Measurements from ENCODE around the gene GSTM2.

GSTM2 gene

DNA sequence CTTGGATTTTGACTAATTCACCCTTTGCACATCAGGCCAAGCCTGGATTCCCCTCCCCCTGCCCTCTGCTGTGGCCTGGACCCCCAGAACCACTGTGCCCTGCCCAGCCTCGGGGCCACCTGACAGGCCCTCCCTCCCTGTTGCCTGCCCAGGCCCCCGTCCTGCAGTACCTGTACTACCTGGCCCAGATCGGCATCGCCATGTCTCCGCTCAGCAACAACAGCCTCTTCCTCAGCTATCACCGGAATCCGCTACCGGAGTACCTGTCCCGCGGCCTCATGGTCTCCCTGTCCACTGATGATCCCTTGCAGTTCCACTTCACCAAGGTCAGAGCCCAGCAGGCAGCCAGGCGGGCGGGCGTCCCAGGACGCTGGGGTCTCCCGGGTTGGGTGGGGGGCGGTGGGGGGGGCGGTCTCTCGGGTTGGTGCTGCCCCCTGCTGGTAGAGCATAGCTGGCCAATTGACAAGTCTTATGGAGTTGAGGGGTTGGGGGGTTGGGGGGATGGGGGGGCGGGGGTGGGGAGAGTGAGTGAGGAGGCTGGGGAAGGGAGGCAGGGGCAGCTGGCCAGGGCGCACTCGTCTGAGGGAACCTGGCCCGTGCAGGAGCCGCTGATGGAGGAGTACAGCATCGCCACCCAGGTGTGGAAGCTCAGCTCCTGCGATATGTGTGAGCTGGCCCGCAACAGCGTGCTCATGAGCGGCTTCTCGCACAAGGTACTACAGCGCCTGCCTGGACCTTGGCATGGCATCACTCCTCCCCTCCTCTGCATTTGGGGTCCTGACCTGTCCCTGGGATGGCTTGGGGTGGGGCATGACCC, 37.6 kb upstream of the GSTM2 start:
- no peak for DNase-seq

DNA sequence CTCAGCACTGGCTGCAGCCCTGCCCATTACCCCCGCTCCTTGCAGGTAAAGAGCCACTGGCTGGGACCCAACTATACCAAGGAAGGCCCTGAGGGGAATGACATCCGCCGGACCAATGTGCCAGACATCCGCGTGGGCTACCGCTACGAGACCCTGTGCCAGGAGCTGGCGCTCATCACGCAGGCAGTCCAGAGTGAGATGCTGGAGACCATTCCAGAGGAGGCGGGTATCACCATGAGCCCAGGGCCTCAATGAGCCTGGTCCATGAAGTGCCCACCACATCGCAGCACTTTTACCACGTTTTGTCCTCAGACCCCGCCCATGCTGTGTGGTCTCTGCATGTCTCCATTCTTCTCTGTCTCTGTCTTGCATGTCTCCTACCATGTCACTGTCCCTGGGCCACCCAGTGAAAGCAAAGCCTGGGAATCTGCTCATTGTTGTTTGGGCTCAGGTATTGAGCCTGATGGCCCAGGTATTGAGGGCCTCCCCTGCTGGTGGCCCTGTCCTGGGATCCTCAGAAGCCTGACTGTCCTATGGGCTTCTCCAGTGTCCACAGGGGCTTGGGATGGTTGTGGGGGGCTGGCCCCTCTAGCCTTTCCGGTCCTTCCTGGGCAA, 36.9 kb upstream of the GSTM2 start:
- no peak for DNase-seq

DNA sequence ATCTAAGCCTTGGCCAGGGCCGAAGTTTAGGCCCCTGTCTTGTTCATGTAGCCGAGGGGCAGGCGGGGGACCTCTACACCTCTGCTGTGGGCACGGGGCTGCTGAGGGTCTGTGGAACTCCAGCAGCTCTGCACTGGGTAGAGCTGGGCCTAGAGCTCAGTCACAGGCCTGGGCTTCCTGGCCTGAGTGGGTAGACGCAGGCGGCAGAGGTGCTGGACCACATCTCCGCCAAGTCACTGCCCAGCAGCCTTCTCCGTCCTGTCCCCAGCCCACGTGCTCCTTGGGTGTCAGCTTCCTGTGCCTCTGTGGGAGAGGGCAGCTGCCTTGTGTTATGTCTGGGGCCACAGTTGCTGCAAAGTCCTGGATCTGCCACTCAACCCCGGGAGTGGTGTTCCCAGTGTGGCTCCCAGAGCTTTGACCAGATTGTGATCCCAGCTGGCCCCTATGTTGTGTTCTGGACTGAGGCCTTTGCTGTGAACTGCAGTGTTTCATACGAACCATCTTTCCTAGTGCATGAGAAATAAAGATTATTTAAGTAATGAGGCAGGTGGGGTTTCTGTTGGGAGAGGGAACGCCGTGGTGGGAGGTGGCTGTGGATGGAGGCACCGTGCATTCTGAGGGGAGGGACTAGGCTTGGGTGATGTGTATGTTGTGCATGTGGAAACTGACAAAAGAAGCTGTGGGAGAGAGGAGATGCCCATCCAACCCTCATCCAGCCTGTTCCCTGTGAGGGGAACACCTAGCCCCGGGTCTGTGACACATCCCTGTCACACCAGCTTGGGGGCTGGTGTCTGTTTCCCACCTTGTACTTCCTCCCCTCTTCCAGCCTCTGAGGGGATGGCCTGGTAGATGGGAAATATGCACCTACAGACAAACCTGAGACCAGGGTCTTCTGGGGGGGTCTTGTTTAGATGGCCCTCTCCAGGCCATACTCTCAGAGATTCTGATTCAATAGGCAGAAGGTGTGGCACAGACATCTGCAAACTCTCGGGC, 36.0 kb upstream of the GSTM2 start:
- no peak for DNase-seq

DNA sequence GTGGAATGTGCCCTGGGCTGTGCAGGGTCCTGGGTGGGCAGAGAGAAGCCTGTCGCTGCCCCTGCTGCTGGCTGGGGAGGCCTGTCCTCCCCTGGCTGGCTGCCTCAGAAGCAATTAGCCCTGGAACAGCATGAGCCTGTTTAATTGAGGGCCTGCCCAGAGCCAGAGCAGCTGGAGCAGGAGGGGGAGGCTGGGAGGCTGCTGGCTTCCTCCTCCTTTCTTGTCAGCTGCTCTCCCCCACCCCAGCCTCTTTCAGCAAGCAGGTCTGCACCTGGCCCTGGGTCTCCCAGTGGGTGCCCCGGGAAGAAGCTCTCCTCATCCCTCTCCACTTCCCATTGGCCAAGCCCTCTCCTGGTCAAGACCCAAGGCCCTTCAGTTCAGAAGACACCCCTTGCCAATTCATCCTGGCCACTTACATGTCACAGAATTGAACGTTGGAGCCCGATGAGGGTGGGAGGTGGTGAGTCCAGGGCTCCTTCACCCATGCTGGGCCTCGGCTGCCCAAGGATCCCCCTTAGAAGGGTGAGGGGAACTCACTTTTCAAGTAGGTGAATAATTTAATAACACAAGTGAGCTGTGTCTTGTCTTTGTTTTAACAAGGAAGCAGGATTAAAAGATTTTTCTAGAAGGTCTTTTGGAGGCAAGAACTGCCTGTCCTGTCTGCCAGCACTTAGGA, 35.0 kb upstream of the GSTM2 start:
- no peak for DNase-seq

DNA sequence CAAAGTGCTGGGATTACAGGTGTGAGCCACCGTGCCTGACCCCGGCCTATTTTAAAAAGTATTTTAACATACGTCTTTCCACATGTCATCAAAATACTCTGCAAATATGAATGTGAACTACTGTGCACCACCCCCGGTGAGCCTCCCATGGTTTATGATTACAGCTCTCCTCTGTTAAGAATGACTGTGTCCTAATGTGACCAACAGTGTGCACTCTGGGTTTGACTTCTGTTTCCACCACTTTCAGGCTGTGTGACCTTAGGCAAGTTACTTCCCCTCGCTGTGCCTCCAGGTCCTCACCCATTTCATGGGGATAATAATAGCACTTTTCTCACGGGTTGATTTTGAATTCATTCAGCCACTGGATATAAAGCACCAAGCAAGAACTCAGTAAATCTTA, 33.6 kb upstream of the GSTM2 start:
- DNase-seq: no peak

DNA sequence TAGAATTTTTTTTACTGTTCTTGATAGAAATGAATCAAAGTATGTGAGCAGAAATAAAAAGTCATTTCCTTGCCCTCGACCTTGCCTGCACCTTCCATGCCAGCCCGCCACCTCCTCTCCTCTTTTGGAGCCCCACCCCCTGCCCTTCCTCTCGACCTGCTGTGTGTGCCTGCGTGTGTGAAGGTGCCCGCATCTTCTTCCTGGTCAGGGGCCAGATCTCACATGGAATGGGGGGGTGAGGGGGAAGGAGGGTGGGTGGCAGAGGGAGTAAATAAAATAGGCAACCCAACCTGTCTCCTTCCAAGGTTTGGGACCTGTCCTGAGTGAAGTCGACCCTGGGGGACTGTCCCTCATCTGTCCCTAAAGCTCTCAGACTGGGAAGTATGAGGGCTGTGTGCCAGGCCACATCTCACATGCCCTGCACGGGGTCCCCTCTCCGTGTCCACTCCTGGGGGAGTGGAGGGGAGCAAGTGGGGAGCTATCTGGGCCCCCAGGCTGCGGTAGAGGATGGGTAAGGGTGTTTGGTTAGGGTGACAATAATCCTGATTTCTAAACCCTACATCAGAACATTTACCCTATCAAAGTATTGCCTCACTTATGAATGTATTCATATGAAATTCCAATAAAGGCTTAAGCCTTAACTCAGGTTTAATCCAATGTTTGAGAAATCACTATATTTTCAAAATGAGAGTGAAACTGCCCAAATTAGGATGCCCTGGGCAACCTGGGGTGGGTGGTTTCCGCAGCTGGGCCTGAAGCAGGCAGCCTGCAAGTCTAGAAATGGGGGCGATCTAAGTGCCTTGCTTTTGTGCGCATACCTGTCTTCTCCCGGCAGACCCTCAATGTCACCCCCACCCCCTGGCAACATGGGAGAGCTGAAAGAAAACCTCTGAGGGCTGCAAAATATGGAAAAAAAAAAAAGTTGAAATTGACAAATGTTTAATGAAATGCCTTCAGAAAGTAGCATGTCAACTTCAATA, 32.8 kb upstream of the GSTM2 start:
- DNase-seq: no peak

DNA sequence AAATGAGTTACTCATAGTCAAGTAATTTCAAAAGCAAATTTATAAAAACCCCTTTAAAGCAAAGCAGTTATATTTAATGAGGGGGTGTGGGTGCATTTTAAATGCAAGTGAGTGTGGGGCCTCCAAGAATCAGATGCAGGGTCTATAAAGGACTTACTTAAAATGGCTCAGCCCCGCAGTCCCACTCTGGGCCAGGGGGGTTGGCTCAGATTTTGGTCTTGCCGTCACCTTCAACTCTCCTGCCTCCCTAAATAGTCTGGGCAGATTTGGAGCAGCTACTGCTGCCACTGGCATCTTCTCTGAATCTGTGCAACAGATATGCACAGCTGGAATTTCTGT, 32.0 kb upstream of the GSTM2 start:
- DNase-seq: no peak

DNA sequence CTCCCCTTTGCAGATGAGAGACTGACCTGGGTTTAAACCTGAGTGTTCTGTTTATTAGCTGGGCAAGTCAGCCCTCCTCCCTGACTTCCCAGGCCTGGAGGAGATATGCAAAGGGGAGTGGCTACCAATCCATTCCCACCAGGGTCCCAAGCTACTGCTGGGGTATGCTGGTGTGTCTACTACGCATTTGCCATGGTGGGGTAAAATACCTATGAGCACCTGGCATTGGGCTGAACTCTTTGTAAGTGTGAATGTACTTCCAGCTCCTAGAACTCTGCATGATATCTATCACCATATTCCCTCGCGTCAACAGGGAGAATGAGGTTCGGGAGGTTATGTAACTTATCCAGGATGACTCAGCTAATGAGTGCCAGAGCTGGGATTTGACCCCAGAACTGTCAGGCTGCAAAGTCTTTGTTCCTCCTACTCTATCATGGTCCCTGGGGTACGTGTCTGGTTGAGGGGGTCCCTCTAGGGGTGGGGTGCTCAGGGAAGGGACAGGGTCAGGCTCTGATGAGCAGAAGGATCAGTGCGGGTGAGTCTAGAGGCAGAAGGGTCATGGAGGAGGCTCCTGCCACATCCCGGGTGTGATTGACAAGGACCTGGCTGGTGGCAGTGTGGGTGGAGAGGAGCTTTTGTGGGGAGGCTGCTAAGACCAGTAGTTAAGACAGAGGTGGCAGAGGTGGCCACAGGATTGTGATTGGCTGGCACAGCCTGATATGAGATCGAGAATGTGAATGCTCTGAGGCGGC, 31.5 kb upstream of the GSTM2 start:
- no peak for DNase-seq

DNA sequence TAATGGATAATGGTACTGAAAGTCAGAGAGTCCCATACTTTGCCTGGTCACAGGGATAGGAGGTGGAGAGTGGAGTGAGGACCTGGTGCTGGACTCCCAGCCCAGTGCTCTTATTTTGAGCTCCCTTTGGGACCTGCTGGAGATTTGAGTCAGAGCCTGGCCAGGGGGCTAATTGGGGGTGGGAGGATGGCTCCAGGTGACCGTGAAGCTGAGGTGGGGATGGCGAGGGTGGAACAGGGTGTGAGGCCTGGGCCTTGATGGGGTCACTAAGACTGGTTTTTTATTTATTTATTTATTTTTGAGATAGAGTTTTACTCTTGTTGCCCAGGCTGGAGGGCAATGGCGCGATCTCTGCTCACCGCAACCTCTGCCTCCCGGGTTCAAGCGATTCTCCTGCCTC, 30.4 kb upstream of the GSTM2 start:
- no peak for DNase-seq

DNA sequence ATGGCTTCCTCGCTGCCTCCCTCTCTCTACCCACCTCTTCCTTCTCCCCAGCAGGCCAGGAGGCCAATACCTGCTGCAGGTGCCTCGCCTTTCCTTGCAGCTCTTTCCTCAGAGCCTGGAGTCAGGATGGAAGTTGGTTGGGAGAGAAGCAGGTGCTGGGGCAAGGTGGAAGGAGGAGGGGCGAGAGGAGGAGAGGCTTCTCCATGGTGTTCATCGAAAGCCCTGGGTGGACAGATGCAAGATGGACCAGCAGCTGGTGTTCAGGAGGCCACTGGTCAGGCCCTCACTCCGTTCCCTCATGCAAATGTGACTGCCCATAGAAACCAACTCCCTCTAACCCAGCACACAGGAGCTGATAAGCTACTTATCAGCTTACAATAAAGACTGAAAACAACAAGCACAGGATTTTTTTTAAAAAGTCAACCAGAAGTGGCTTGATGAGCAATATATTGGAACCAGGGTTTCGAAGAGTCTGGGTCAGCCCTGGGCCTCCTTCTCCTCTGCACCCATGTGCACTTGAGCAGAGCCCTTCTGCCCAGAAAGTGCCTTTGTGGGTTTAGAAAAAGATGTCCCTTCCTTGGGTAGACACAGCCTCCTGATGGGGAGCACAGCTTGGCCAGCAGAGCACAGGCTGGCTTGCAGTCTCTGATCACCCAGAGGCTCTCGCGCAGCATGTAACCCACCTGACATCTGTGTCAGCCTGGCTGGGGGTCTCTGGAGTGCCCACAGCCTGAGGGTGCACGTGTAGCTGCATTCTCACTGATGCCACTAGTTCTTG, 28.6 kb upstream of the GSTM2 start:
- DNase-seq: no peak

DNA sequence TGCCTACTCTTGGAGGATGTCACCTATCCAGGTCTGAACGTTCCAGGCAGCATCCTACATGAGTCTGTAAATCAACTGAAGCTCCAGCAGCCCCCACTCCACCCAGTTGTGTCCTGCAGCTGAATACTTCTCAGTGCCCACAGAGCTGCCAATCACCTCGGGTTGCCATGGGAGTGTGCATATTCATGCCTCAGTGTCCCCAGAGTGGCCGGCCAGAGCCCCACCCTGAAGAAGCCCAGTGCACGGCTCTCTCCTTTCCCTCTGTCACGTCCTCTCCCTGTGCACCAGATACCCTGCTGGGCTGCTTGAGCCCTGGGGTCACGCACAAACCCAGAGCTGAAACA, 28.0 kb upstream of the GSTM2 start:
- DNase-seq: no peak

DNA sequence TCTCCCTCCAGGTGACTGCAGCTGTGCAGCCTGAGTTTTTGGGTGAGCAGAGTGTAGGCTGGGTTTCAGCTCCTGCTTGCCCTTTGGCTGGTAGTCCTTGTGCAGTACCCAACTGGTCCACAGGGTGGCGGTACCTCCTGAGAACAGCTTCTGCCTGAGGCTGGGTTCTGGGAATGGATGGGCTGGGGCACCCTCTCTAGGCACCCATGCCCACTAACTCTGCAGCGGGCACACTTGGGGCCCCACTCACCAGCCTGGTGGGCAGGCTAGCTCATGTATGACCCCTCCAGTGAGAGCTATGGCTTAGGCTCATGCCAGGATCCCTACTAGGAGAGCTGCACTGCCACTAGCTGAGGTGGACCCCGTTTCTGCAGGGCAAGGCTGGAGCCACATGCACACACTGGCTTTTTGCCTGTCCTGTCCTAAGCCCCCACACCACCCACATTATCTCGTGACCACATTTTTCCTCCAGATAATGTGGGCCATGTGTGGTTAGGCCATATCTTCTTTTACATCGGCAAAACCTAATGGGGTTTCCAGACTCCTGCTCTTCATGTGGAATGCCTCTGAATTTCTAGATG, 27.5 kb upstream of the GSTM2 start:
- DNase-seq: peak; percentile 93

DNA sequence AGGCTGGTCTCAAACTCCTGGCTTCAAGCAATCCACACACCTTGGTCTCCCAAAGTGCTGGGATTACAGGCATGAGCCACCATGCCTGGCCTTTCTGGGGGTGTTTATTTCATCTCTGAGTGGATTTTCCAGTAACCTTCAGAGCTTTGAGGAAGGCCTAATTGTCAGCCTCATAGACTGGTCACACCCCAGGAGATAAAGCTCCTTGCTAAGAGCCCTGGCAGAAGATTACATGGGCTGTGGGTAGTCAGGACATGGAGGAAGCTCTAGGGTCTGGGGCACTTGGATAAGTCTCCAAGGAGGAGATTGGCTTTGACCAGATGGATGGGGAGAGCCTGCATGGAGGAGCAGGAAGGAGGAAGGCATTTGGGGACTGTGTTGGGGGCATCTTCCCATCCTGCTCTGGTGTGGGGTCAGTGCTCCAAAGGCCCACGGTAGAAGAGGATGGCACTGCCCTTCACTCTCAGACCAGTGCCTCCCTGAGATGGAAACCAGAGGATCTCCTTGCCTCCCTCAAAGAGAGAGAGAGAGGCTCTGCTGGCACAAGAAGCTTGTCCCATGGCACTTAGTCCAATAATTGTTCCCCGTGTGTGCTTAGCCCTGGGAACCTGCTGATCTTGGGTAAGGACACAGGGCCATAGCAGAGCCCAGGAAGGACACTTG, 26.6 kb upstream of the GSTM2 start:
- DNase-seq: no peak

DNA sequence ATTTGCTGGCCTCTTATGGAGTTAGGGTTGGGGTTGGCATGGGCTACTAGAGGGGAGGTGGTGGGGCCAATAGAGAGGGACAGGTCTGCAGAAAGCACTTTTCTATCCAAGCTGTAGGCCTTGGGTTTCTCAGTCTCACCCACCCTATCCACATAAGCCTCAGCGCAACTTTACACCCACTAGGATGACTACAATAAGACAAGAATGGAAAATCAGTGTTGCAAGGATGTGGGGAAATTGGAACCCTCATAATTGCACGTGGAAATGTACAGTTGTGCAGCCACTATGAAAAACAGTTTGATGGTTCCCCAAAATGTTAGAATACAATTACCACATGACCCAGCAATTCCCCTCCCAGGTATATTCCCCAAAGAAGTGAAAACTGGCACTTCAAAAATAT, 26.0 kb upstream of the GSTM2 start:
- DNase-seq: no peak

DNA sequence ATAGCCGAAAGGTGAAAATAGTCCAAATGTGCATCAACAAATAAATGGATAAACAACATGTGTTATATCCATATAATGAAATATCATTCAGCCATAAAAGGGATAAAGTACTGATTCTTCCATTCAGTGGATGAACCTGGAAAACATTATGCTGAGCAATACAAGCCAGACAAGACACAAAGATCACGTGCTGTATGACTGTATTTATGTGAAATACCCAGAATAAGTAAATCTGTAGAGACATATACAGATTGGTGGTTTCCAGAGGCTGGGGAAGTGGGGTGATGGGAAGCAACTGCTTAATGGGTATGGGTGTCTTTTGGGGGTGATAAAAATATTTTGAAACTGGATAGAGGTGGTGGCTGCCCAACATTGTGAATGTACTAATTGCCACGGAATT, 25.2 kb upstream of the GSTM2 start:
- DNase-seq: no peak

DNA sequence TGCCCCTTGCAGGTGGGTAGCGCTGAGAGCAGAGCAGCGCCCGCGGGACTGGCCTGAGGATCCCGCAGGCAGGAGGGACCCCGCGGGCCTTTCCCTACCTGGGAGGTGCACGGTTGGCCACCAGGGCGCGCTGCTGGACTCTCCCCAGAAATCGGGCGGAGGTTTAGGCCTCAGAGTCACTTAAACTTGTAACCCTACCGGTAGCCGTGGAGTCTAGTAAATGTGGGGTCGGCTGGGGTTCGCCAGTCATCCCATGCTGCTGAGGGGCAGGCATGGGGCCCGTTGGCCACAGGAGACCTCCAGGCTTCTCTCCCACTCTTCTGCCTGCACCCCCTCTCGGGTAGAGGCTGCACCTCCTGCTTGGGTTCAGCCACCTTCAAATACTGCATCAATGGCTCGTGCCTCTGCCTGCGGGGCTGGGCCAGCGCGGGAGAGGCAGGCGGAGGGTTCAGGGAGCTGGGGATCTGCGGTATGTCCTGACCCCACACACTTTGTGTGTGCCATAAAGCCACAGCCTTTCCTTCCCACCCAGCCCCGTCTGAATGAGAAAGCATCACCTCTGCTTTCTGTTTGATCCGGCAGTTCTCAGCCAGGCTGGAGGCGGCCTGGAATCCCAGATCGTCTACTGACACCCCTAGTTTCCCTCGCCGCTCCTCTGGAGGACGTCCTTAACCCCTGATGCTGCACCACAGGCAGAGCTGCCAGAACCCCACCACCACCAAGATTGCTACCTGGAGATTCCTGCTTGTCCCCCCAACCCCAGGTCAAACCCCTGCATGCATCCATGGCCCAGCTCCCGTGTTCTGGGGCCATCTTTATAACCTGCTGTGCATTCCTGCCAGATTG, 24.2 kb upstream of the GSTM2 start:
- DNase-seq: peak; percentile 90

DNA sequence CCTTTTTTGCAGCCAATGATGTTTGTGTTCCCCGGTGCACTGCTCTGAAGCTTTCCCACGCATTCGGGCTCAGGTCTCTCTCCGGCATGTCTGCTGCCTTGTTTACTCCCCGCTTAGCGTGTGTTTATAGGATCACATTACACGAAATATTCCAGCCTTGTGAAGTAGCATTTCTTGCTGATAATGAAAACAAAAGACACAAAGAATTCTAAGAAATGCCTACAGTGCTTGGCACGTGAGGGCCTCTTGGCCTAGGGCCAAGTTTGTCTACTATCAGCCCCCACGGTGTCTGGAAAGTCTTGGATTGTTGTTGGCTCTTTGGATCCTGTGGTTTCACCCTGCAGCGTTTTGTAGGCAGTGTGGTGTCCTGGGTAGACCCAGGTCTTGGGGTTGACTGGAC, 23.2 kb upstream of the GSTM2 start:
- DNase-seq: no peak

DNA sequence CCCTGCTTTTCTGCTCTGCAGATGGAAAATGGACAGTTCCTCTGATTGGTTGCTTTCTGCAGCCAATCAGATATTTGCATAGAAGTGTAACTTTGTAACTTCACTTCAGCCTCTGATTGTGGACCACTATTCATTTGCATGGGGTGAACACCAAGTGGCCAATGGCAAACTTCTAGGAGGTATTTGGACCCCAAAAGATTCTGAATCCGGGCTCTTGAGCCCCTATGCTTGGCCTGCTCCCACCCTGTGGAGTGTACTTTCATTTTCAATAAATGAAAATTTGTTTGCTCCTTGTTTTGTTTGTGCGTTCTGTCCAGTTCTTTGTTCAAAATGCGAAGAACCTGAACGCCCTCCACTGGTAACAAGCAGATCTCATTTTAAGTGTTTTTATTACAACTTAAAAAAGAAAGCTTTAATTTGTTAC, 18.4 kb upstream of the GSTM2 start:
- DNase-seq: no peak
